IPS DF 6.9 (cell line): ENCODE measurements around the gene VPS4B.
A peak's percentile ranks its signal among the peaks of the same experiment; 100 is the strongest.

Source experiments
- DNase-seq: peaks from one replicate; pipeline ENCODE4 v3.0.0-alpha.2; 2013; ENCODE audit warnings: low read depth, low spot score
- H3K27ac ChIP-seq: one replicate; pipeline ENCODE4 v1.5.1; 2013; ENCODE audit warnings: low read length, control low read depth
- H3K27me3 ChIP-seq: 2 replicates; pipeline ENCODE4 v1.6.1; 2013; ENCODE audit warnings: mild to moderate bottlenecking, low read length; ENCODE audit not compliant: control insufficient read depth, insufficient read depth
- H3K36me3 ChIP-seq: 2 replicates; pipeline ENCODE4 v1.6.1; 2013; ENCODE audit warnings: low read length; ENCODE audit not compliant: control insufficient read depth, insufficient read depth
- H3K4me1 ChIP-seq: 2 replicates; pipeline ENCODE4 v1.6.1; 2013; ENCODE audit warnings: low read length; ENCODE audit not compliant: control insufficient read depth, insufficient read depth
- H3K4me3 ChIP-seq: 2 replicates; pipeline ENCODE4 v1.5.1; 2013; ENCODE audit warnings: mild to moderate bottlenecking, low read length
- H3K9me3 ChIP-seq: 2 replicates; pipeline ENCODE4 v1.6.1; 2013; ENCODE audit warnings: low read length, inconsistent platforms; ENCODE audit not compliant: control insufficient read depth, insufficient read depth
- WGBS: extraction: QIAGEN DNeasy Blood & Tissue Kit; methylation state at CpG from one replicate; pipeline ENCODE4 v1.1.7; 2013; ENCODE audit warnings: mixed read lengths, missing lambda C conversion rate; ENCODE audit not compliant: insufficient read length, insufficient coverage; 5-methylcytosine and 5-hydroxymethylcytosine counted together

VPS4B gene

DNA sequence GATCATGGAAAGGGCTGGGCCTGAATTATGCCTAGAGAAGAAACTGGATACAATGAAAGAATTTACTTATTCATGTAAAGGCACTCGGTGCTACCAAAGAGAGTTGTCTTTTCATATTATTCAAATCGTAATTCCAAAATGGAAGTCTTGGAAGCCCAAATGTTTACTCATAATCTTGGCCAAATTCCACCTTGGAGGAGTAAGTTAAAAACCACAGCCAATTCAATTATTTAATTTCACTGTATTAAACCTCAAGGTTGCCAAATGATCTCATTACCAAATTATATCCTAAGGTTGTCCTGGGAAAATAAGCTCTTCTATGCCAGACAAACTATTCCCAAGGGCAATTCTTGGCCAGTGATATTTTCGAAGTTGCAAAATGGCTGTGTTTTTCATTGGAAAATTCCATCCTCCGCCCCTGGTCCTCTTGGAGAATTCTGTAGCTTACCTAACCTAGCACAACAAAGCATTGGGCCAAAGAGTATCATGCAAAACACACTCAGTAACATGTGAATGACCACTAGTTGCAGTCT lies 11.1 kb upstream of the VPS4B start:
- Histone ChIP-seq H3K27me3 (no peaks in the 10 kb centered on the region; the same call in 1 of the 2 replicates), H3K36me3 (no peaks in the 10 kb centered on the region), H3K27ac (no peak overlapping the region), H3K4me1 (no peaks in the 10 kb centered on the region), H3K4me3 (no peak overlapping the region), H3K9me3 (no peaks in the 10 kb centered on the region)
- no peak for DNase-seq
- no CpG with 5 or more reads among the region's 4 CpGs for WGBS

DNA sequence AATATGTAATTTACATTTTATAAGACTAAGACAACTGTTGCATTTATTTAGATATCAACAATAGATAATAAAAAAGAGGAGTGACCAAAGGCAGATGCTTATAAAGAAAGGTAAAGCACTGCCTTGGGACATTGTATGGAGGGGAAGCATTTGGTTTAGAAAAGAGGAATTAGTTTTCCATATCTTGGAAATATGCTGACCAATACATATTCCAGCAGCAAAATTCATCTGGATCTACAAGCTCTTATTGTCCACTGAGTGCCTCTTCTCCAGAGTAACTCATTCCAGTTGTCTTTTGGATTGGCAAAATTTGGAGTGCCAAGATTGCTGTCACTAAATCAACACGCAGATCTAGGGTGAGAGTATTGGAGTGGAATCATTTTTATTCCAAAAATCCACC lies 8.9 kb upstream of the VPS4B start:
- H3K9me3 ChIP-seq, result no peaks in the 10 kb centered on the region
- no peaks in the 10 kb centered on the region for H3K4me1 ChIP-seq
- WGBS, result no CpG with 5 or more reads among the region's 1 CpG
- no peak overlapping the region for H3K4me3 ChIP-seq
- no peak for DNase-seq
- H3K27ac ChIP-seq, result no peak overlapping the region
- H3K27me3 ChIP-seq, result no peaks in the 10 kb centered on the region; the same call in 1 of the 2 replicates
- H3K36me3 ChIP-seq, result no peaks in the 10 kb centered on the region

DNA sequence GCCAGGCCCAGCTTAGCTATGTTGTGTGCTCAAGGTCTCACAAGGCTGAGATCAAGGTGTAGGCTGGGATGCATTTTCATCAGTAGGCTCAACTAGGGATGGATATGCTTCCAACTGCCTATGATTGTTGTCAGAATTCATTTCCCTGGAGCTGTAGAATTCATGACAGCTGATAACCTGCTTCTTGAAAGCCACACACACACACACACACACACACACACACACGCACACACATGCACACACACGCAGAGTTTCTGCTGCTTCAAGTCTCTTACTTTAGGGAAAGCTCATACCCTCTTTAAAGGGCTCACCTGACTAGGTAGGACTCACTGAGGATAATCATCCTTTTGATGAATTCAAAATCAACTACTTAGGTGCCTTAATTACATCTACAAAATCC lies 8.2 kb upstream of the VPS4B start:
- Histone ChIP-seq H3K27me3 (no peaks in the 10 kb centered on the region; the same call in 1 of the 2 replicates), H3K36me3 (no peaks in the 10 kb centered on the region)
- WGBS, result no CpG with 5 or more reads among the region's 2 CpGs

DNA sequence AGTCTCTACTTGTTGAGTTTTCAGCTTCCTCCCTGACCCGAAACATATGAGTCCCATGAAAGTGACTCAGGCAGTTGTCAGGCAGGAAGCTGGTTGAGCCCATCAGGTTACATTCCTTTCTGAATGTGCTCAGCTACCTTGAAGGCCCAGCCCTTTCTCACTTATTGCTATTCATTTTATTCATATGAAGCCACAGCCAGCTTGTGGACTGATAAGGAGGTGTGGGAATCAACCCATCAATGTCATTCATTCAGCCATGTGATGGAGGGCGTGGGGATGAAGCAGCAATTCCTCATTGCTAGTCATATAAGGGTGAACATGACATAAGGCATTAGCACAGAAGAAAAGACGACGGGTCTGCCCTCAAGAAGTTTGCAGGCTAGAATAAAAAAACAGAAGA lies 5.3 kb upstream of the VPS4B start:
- no peaks in the 10 kb centered on the region for H3K36me3 ChIP-seq
- no peak overlapping the region for H3K4me3 ChIP-seq
- H3K4me1 ChIP-seq, result no peaks in the 10 kb centered on the region
- no CpG with 5 or more reads among the region's 4 CpGs for WGBS
- no peaks in the 10 kb centered on the region for H3K9me3 ChIP-seq
- DNase-seq, result no peak
- H3K27ac ChIP-seq, result no peak overlapping the region
- H3K27me3 ChIP-seq, result no peaks in the 10 kb centered on the region; the same call in 1 of the 2 replicates

More for the DNA sequence above, 8.2 kb upstream of the VPS4B start:
- H3K4me3 ChIP-seq, result no peak overlapping the region
- no peaks in the 10 kb centered on the region for H3K9me3 ChIP-seq
- H3K27ac ChIP-seq, result no peak overlapping the region
- no peaks in the 10 kb centered on the region for H3K4me1 ChIP-seq
- DNase-seq, result no peak

DNA sequence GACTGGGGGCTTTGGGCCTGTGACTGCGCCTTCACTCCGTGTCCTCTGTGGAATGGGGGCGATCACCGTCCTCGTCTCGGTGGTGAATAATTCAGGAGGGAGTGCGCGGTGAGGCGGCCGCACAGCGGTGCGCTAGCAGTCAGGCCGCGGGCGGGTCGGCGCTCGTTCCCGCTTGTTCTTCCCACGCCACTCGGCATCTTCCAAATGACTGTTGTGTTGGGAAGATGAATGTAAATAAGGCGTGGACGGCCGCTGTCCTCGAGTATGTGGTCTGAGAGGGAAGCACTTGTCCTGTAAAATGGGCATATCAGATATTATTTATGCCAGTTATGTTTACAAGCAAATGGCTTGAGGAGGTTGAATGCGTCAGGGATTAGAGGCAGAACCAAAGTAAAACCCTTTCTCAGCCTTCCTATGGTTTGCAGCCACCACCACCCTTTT lies 608 bp upstream of the VPS4B start:
- H3K36me3 ChIP-seq, result no peaks in the 10 kb centered on the region
- peak overlapping the region; percentile 79 for H3K4me3 ChIP-seq
- no peak overlapping the region for H3K27ac ChIP-seq
- no peaks in the 10 kb centered on the region for H3K4me1 ChIP-seq
- DNase-seq, result no peak
- no peaks in the 10 kb centered on the region for H3K27me3 ChIP-seq
- WGBS, result no CpG with 5 or more reads among the region's 26 CpGs
- H3K9me3 ChIP-seq, result no peaks in the 10 kb centered on the region

DNA sequence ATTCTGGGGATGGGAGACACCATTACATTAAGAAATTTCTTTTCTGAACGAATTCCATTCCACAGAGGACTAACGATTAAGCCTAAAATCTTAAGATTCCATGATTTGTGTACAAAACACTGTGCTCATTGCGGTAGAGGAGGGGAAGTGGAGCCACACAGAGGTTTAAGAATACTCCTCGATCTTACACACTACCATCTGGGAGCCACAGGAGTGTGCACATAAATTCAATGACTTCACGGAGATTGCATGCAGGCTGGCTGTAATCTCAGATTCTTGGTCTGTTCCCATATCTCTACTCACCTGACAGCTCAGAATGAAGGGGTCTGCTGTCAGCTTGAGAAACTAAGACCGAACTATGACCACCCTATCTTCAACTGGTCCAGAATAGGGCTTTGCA lies 762 bp downstream of the VPS4B start:
- Histone ChIP-seq H3K4me3 (peak overlapping the region; percentile 91; the same call in 1 of the 2 replicates), H3K9me3 (no peaks in the 10 kb centered on the region), H3K4me1 (no peaks in the 10 kb centered on the region), H3K27me3 (no peaks in the 10 kb centered on the region), H3K36me3 (no peaks in the 10 kb centered on the region), H3K27ac (no peak overlapping the region)
- WGBS, result no CpG with 5 or more reads among the region's 6 CpGs
- DNase-seq, result no peak

DNA sequence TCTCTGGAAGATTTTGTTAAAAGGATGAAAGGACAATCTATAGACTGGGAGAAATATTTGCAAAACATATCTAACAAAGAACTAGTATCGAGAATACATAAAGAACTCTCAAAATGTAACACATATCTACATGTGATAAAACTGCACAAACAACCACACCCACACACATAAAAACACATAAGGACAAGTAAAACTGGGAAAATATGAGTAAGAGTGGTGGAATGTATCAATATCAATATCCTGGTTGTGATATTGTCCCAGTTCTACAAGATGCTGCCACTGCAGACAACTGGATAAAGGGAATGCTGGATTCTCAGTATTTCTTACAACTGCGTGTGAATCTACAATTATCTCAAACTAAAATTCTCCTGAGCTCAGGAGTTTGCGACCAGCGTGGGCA lies 9.3 kb downstream of the VPS4B start:
- no peak overlapping the region for H3K27ac ChIP-seq
- no CpG with 5 or more reads among the region's 4 CpGs for WGBS
- no peak for DNase-seq
- no peak overlapping the region for H3K4me3 ChIP-seq
- H3K4me1 ChIP-seq, result no peaks in the 10 kb centered on the region
- no peaks in the 10 kb centered on the region for H3K27me3 ChIP-seq
- peaks cover 7% of the 10 kb centered on the region; the same call in 1 of the 2 replicates for H3K36me3 ChIP-seq
- no peaks in the 10 kb centered on the region for H3K9me3 ChIP-seq

DNA sequence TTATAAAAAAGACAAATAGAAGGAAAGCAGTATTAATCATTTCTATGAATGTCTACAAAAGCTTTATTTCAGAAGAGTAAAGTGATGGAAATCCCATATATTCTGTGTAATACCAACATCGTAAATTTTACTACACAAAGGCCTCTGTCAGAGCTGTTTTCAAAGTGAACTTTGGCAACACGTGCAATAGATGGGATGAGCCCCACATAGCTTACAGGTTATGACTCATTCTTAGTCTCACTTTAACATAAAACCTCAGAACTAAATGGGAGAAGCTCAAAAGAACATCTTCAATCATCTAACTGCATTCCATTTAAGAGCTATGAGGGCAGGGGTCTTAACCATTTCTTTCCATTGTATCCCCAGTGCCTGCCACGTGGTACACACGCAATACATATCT lies 11.5 kb downstream of the VPS4B start:
- no peak overlapping the region for H3K4me3 ChIP-seq
- H3K27ac ChIP-seq, result no peak overlapping the region
- H3K4me1 ChIP-seq, result no peaks in the 10 kb centered on the region
- no peak for DNase-seq
- no peaks in the 10 kb centered on the region for H3K27me3 ChIP-seq
- no CpG with 5 or more reads among the region's 4 CpGs for WGBS
- no peaks in the 10 kb centered on the region for H3K9me3 ChIP-seq
- peaks cover 7% of the 10 kb centered on the region; the same call in 1 of the 2 replicates for H3K36me3 ChIP-seq

DNA sequence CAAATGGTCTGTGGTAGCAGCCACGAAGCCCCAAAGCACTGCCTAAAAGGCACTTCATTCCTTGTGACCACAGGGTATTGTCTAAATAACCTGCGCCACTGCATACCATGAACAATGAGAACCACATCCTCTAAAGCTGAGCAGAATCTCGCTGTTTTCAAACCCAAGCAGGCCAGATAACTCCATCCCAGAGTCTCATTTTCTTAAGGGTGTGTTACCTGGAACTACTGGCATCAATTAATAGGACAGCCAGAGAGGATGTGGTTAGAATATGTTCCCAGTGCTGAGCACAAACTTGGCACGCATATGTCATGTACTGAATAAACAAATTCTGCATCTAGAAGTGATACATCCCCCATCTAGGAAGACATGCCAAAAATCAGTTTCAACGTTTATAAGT lies 13.0 kb downstream of the VPS4B start:
- H3K27ac ChIP-seq, result no peak overlapping the region
- no peaks in the 10 kb centered on the region for H3K4me1 ChIP-seq
- no CpG with 5 or more reads among the region's 5 CpGs for WGBS
- H3K36me3 ChIP-seq, result peaks cover 7% of the 10 kb centered on the region; the same call in 1 of the 2 replicates
- H3K27me3 ChIP-seq, result no peaks in the 10 kb centered on the region
- no peak overlapping the region for H3K4me3 ChIP-seq
- no peaks in the 10 kb centered on the region for H3K9me3 ChIP-seq
- DNase-seq, result no peak

DNA sequence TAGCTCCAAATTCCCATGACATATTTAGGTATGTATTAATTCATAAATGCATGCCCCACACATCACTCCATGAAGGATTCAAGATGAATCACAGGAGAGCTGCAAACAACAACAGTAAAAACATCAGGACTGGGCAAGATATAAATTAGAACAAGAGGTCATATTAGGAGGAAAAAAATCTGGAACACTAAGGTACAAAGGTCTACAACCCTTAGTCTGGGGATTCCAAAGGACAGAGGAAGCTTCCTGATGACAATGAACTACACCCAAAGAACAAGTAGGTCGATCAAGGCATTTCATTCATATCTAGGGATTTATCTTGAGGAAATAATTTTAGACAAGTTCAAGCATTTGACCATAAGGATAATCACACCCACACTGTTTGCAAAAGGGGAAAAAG lies 14.5 kb downstream of the VPS4B start:
- H3K4me1 ChIP-seq, result no peaks in the 10 kb centered on the region

DNA sequence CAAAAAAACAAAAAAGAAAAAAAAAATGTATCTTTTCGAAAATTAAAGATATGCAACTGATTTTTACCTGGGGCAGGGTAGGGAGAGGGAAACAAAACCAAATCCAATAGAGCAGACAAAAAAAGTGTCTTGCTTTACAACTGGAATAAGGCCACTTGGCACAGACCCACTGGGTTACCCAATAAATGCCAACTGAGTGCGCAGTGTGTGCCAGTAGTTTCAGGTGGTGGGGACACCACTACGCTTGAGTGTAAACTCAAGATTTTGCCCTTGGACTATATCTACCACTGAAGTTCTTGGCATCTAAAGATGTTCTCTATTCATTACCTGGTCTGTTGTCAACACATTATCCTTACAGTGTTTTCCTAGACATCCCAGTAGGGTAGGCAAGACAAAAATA lies 16.3 kb downstream of the VPS4B start:
- no peaks in the 10 kb centered on the region for H3K27me3 ChIP-seq
- H3K4me3 ChIP-seq, result no peak overlapping the region
- no peaks in the 10 kb centered on the region for H3K4me1 ChIP-seq
- H3K27ac ChIP-seq, result no peak overlapping the region
- H3K9me3 ChIP-seq, result no peaks in the 10 kb centered on the region
- WGBS, result no CpG with 5 or more reads among the region's 3 CpGs
- no peak for DNase-seq
- H3K36me3 ChIP-seq, result peaks cover 11% of the 10 kb centered on the region; the same call in 1 of the 2 replicates

More for the DNA sequence above, 14.5 kb downstream of the VPS4B start:
- no CpG with 5 or more reads among the region's 1 CpG for WGBS
- Histone ChIP-seq H3K36me3 (peaks cover 9% of the 10 kb centered on the region; the same call in 1 of the 2 replicates), H3K27me3 (no peaks in the 10 kb centered on the region), H3K4me3 (no peak overlapping the region), H3K27ac (no peak overlapping the region), H3K9me3 (no peaks in the 10 kb centered on the region)
- no peak for DNase-seq
